Prostate gland (tissue), 2 donors: ENCODE data around the gene UNC5C. TPM values are rescaled to one million over a fixed set of nuclear protein-coding genes. Genes with fewer than 3 reads are reported as not detected.

Experiments
- DNase-seq: peaks from one replicate; pipeline ENCODE4 v3.0.0-alpha.2; 2019; ENCODE audit warnings: low spot score
- H3K27ac ChIP-seq, 2 donors: fragments of 200-600 bp; sonication (generic); 2 replicates each; pipeline ENCODE4 v1.5.1; 2017 to 2019
- H3K27me3 ChIP-seq: fragments of 200-600 bp; sonication (generic); replicated peaks from 2 replicates; pipeline ENCODE4 v1.5.1; 2019; ENCODE audit not compliant: insufficient read depth
- H3K36me3 ChIP-seq, 2 donors: fragments of 200-600 bp; sonication (generic); 1 replicate in 1 of 2; 2 replicates in 1 of 2; pipeline versions ENCODE4 v1.5.1 to v1.8.1; 2017 to 2019
- H3K4me1 ChIP-seq: fragments of 200-600 bp; sonication (generic); replicated peaks from 2 replicates; pipeline ENCODE4 v1.5.1; 2019
- H3K4me3 ChIP-seq, 2 donors: fragments of 200-600 bp; sonication (generic); 2 replicates each; pipeline ENCODE4 v1.5.1; 2017 to 2019
- H3K9me3 ChIP-seq: fragments of 200-600 bp; sonication (generic); 2 replicates; pipeline ENCODE4 v1.5.1; 2017
- CTCF ChIP-seq, 4 experiments: fragments of 200-600 bp in 2 of 4; fragments of 450-650 bp in 2 of 4; sonication (generic) in 2 of 4; IDR thresholded peaks; 1 replicate in 3 of 4; 2 replicates in 1 of 4; pipeline ENCODE4 v1.5.1; 2016 to 2019; ENCODE audit warnings: antibody characterized with exemption in 4 of 4, mild to moderate bottlenecking in 2 of 4, moderate library complexity in 2 of 4
- POLR2A ChIP-seq: fragments of 450-650 bp; IDR thresholded peaks from one replicate; pipeline ENCODE4 v1.6.1; 2016; ENCODE audit warnings: antibody characterized with exemption, mild to moderate bottlenecking
- POLR2AphosphoS5 ChIP-seq: sonication (generic); formaldehyde crosslinking; IDR thresholded peaks from one replicate; pipeline ENCODE4 v1.6.1; 2017; ENCODE audit warnings: antibody characterized with exemption
- WGBS: methylation state at CpG from one replicate; pipeline ENCODE4 v1.1.5; 2018; 5-methylcytosine and 5-hydroxymethylcytosine counted together
- intact Hi-C: fragments of 100-400 bp; cut with DNase I; formaldehyde crosslinking; loops from one replicate; pipeline ENCODE4 v1.14.2; 2022
- total RNA-seq, 2 donors: library from RNA; depleted of rRNA; stranded (reverse); fragments of >200 nt; gene quantifications; one replicate each; pipeline ENCODE4 v1.1.0, GENCODE V29; 2016

Gene UNC5C
- total RNA-seq, 2 donors from 2014 or later, result 1.8 to 15.5 TPM

GRCh38 chr4:95537191-95537590 is 11.6 kb downstream of the UNC5C start:
- H3K4me3 ChIP-seq, result no peak overlapping the region
- intact Hi-C loops, result no loop called here
- no peak for DNase-seq
- no peak overlapping the region for H3K27ac ChIP-seq
- H3K36me3 ChIP-seq, result no peaks in the 10 kb centered on the region
- H3K9me3 ChIP-seq, result no peaks in the 10 kb centered on the region
- H3K4me1 ChIP-seq, result no peaks in the 10 kb centered on the region
- 62% methylated on average over 8 of the region's 8 CpGs for WGBS
- TF ChIP-seq POLR2A (no peak), POLR2AphosphoS5 (no peak), CTCF (IDR thresholded peaks at IDR 0.05) (no peak)
- H3K27me3 ChIP-seq, result no peaks in the 10 kb centered on the region

- intact Hi-C loops, result no loop called here
- Histone ChIP-seq H3K36me3 (no peaks in the 10 kb centered on the region), H3K4me3 (no peak overlapping the region), H3K27ac (peak overlapping the region in 1 of 2 donors; percentile 10), H3K27me3 (no peaks in the 10 kb centered on the region), H3K4me1 (no peaks in the 10 kb centered on the region), H3K9me3 (no peaks in the 10 kb centered on the region)
- DNase-seq, result no peak
- 85% methylated on average over 2 of the region's 2 CpGs for WGBS
- TF ChIP-seq POLR2AphosphoS5, result no peak
- no peak for TF ChIP-seq CTCF (IDR thresholded peaks at IDR 0.05)
- TF ChIP-seq POLR2A, result no peak
Observed at GRCh38 chr4:95536650-95537049, 12.1 kb downstream of the UNC5C start.

GRCh38 chr4:95535180-95535579 is 13.6 kb downstream of the UNC5C start:
- Histone ChIP-seq H3K36me3 (no peaks in the 10 kb centered on the region), H3K4me1 (no peaks in the 10 kb centered on the region), H3K27me3 (no peaks in the 10 kb centered on the region), H3K27ac (no peak overlapping the region), H3K4me3 (no peak overlapping the region), H3K9me3 (no peaks in the 10 kb centered on the region)
- no peak for TF ChIP-seq CTCF (IDR thresholded peaks at IDR 0.05)
- TF ChIP-seq POLR2A, result no peak
- no peak for TF ChIP-seq POLR2AphosphoS5
- intact Hi-C loops, result no loop called here
- 63% methylated on average over 4 of the region's 4 CpGs for WGBS
- no peak for DNase-seq

- H3K27ac ChIP-seq, result no peak overlapping the region
- 54% methylated on average over 5 of the region's 5 CpGs for WGBS
- intact Hi-C loops, result no loop called here
Observed at GRCh38 chr4:95534032-95534431, 14.7 kb downstream of the UNC5C start.

More at GRCh38 chr4:95534032-95534431, 14.7 kb downstream of the UNC5C start:
- no peaks in the 10 kb centered on the region for H3K36me3 ChIP-seq
- no peaks in the 10 kb centered on the region for H3K4me1 ChIP-seq
- no peak for DNase-seq
- TF ChIP-seq POLR2A, result no peak
- TF ChIP-seq CTCF (IDR thresholded peaks at IDR 0.05), result no peak
- no peak for TF ChIP-seq POLR2AphosphoS5
- H3K9me3 ChIP-seq, result no peaks in the 10 kb centered on the region
- no peak overlapping the region for H3K4me3 ChIP-seq
- no peaks in the 10 kb centered on the region for H3K27me3 ChIP-seq
